NCI-H526 (cell line): ENCODE measurements around the gene ESPNL.
A peak's percentile ranks its signal among the peaks of the same experiment; 100 is the strongest.
"Not testable (repeated sequence)": the region's sequence is repeated elsewhere in the genome, so short reads cannot be mapped to it uniquely, and the experiment has no call there.

Source experiments
- DNase-seq, 2 experiments: peaks; one replicate each; lab custom pipeline; 2025; lab: John Stamatoyannopoulos, UW

ESPNL gene, protein sequence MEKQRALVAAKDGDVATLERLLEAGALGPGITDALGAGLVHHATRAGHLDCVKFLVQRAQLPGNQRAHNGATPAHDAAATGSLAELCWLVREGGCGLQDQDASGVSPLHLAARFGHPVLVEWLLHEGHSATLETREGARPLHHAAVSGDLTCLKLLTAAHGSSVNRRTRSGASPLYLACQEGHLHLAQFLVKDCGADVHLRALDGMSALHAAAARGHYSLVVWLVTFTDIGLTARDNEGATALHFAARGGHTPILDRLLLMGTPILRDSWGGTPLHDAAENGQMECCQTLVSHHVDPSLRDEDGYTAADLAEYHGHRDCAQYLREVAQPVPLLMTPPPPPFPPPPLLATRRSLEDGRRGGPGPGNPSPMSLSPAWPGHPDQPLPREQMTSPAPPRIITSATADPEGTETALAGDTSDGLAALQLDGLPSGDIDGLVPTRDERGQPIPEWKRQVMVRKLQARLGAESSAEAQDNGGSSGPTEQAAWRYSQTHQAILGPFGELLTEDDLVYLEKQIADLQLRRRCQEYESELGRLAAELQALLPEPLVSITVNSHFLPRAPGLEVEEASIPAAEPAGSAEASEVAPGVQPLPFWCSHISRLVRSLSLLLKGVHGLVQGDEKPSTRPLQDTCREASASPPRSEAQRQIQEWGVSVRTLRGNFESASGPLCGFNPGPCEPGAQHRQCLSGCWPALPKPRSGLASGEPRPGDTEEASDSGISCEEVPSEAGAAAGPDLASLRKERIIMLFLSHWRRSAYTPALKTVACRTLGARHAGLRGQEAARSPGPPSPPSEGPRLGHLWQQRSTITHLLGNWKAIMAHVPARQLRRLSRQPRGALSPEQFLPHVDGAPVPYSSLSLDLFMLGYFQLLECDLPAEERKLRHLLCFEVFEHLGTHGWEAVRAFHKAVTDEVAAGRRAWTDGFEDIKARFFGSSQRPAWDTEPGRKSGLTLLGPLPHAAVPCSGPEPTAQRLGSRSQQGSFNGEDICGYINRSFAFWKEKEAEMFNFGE

GRCh38 chr2:238100049-238100820, at the start of gene ESPNL:
Gene ESPNL, plus strand, starts transcription at chr2:238100340. Its CDS starts 80 bp downstream, at chr2:238100420.
- DNase-seq = no peak

GRCh38 chr2:238053191-238053776, 46.9 kb upstream of the ESPNL start:
- DNase-seq = no peak

- DNase-seq = no peak
Observed at GRCh38 chr2:238055841-238056240, 44.3 kb upstream of the ESPNL start.

GRCh38 chr2:238057696-238058575, 42.2 kb upstream of the ESPNL start:
- DNase-seq = peak in 1 of 2 experiments; percentile 34

- no peak for DNase-seq
Observed at GRCh38 chr2:238059505-238059904, 40.6 kb upstream of the ESPNL start.

GRCh38 chr2:238060096-238060541, 40.0 kb upstream of the ESPNL start:
- no peak for DNase-seq

DNA sequence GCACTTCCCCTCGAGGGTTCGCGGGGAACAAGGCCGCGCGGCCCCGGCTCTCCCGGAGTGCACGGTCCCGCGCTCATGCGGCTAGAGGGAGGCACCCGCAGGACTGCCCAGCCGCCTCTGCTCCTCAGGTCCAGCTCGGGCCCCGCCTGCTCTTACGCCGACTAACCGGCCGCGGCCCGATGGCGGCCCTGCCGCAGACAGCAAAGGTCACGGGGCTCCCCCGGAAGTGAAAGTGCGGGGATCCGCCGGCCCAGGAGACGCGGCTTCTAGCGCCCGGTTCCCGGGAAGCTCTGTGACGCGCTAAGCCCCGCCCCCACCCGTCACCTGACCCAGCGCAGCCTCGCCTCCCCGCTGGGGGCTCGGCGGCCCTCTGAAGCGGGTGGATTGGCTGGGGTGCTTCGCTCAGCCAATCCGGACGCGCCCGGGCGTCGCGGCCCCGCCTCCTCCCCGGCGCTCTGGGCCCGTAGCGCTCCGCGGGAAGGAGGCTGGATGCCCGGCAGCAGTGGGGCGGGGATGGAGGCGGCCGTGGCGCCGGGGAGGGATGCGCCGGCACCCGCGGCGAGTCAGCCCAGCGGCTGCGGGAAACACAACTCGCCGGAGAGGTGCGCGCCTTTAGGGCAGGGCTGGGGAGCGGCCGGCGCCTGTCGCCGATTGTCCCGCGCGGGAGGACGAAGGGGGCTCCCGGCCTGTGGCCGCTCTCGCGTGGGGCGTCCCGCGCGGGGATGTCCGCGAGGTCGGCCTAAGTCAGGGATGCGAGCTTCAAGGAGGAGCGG, 39.4 kb upstream of the ESPNL start, which contains the start of gene SCLY:
SCLY (plus strand) TSS at position 460 of the 773 bp plus-strand sequence; CDS start at position 514, 54 bp downstream.
- DNase-seq = peak; percentile 92 to 99

DNA sequence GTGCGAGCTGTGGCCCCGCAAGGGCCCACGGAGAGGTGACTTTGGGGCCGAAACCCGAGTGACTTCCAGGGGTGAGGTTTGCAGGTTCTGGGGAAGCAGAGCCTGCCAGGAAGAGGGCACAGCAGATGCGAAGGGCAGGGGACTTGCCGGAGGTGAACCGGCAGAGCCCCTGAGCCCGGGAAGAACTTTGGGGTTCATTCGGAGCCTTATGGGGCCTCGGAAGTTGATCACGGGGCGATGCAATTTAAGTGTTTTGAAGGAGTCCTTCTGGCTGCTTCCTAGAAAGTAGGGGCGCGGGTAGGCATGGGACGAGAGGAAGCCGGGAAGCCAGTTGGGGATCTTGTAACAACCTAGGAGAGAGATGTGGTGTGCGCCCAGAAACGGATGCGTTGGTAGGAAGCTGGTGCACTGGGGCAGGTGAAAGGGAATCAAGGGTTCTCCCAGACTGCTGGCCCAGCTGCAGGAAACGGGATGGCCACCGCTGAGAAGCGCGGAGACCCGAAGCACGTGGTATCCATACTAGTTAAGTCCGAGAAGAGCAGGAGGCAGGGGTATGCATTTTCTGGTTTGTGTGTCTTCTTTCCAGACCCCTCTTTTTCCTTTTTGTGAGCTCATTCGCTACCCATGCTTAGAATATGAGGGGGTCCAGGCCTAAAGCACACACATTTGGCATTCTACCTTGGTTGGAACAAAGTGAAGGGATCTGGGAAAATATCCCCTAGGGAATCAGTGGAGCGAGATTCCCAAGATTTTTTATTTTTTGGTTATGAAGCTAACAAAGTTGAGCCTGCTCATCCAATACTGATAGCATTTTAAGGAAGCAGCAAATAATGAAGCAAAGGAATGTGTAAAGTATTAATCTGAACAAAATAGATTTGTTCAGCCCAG, 38.6 kb upstream of the ESPNL start:
- DNase-seq = peak; percentile 57 to 80

DNA sequence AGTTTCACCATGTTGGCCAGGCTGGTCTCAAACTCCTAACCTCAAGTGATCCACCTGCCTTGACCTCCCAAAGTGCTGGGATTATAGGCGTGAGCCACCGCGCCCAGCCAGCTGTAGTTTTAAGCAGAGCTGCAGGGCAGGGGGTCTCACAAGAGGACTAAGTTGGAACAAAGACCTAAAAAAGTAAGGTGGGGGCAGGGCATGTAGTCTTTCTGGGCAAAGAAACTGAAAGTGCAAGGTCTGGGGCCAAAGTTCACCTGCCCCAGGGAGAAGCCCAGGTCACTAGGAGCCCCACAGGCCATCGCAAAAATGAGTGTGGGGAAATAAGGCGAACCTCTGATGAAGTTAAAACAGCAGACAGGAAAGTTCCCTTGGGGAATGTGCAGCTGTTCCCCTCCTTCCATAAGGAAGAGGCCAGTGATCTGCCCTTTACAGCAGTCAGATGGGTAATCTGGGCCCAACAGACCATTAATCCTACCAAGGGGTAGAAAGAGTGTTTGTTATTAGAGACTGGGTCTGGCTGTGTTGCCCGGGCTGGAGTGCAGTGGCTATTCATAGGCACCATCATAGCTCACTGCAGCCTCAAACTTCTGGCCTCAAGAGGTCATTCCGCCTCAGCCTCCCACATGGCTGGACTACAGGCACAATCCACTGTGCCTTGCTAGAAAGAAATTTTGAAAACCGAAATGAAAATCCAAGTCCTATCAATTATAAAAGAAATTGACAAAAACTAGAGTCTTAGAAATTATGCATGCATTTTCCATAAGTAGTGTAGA, 36.5 kb upstream of the ESPNL start:
- no peak for DNase-seq

GRCh38 chr2:238064376-238064775, 35.8 kb upstream of the ESPNL start:
- DNase-seq = no peak

DNA sequence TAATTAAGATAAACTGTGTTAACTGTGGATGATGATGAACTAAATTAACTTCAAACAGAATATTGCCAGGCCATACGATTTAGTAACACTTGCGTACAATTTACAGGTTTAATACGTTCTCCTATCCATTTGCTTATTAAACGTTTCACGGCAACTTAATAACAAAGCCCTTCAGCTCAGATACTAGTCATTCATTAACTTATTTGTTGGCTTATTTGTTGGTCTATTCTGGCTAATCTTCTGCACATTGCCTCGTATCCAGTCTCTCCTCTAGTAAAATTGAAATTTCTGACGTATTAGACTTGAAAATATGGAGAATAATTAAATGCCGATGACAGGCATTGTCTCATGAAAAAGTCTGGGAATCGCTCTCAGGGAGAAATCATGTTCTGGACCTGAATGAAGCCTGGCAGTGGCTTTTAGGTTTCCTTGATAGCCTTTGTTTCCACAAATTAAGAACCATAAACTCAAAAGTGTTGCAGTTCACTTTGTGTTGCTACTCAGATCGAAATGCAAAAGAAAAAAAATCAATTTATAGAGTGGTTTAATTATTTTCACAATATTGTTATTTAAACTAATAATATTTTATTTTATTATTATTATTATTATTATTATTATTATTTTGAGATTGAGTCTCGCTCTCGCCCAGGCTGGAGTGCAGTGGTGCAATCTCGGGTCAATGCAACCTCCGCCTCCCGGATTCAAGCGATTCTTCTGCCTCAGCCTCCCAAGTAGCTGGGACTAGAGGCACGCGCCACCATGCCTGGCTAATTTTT, 34.9 kb upstream of the ESPNL start:
- no peak for DNase-seq

GRCh38 chr2:238066218-238066617, 33.9 kb upstream of the ESPNL start:
- no peak for DNase-seq

DNA sequence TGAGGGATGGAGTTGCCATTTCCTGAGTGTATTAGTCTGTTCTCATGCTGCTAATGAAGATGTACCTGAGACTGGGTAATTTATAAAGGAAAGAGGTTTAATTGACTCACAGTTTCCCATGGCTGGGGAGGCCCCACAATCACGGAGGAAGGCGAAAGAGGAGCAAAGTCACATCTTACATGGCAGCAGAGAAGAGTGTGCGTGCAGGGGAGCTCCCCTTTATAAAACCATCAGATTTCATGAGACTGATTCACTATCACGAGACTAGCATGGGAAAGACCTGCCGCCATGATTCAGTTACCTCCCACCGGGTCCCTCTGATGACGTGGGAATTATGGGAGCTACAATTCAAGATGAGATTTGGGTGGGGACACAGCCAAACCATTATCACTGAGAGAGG, 33.4 kb upstream of the ESPNL start:
- DNase-seq = not testable (repeated sequence)

DNA sequence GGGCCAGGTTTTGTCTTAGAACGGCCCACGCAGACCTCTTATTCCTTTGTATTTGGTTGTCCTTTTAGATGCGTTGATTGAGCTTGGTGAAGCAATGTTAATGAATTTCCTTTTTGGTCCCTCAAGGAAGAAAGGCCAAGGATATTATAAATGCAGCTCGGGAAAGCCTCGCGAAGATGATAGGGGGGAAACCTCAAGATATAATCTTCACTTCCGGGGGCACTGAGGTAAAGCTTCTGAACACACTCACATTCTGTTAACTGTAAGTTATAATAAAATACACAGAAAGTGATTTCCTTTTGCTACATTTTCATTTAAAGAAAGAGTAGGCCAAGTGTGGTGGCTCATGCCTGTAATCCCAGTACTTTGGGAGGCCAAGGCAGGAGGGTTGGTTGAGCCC, 32.2 kb upstream of the ESPNL start:
- DNase-seq = no peak

DNA sequence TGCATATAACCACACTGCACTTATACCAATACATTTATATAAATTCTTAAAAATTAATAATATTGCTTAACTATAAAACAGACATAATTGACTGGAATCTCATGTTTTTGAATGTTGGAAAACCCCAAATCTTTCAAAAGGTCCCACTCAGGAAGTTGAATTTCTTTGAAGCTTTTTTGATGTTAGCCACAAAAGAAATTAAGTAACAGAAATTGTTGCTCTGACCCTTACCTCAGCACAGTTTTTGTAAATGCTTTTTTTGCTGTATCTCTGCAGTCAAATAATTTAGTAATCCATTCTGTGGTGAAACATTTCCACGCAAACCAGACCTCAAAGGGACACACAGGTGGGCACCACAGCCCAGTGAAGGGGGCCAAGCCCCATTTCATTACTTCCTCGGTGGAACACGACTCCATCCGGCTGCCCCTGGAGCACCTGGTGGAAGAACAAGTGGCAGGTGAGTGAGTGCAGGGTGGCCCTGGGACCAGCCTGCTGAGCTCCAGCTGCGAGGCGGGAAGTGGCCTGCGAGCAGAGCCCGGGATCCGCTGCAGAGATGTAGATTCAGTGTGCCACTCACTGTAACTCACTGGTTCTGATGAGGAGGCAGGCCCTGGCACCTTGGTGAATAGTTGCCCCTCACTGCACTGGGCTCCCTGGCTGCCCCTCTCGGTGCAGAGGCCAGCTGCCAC, 31.0 kb upstream of the ESPNL start:
- DNase-seq = peak in 1 of 2 experiments; percentile 54

DNA sequence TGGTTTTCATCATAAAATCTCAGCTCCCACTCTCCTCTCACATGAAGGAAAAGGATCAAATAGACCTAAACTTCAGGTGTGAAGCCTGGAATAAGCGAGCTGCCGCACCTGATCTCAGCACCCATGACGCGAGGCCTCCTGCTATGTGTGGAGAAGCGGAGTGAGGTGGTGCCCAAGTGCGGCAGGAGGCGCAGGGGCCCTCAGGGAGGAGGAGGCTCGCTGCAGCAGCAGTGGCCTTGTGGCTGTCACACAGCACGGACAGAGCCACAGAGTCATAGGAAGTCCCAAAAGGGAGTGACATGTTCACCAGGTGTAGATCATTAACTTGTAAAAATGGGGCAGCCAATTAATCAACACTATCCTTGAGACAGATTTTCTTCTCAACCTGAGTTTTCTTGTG, 30.3 kb upstream of the ESPNL start:
- DNase-seq = no peak
